Iris pigment epithelial cell (primary cell): ENCODE measurements around the gene CRK.
"Not testable (repeated sequence)": the region's sequence is repeated elsewhere in the genome, so short reads cannot be mapped to it uniquely, and the experiment has no call there.

ENCODE experiments used
- DNase-seq: peaks from one replicate; pipeline ENCODE4 v3.0.0-alpha.2; 2011; ENCODE audit warnings: low read depth

Gene CRK

DNA sequence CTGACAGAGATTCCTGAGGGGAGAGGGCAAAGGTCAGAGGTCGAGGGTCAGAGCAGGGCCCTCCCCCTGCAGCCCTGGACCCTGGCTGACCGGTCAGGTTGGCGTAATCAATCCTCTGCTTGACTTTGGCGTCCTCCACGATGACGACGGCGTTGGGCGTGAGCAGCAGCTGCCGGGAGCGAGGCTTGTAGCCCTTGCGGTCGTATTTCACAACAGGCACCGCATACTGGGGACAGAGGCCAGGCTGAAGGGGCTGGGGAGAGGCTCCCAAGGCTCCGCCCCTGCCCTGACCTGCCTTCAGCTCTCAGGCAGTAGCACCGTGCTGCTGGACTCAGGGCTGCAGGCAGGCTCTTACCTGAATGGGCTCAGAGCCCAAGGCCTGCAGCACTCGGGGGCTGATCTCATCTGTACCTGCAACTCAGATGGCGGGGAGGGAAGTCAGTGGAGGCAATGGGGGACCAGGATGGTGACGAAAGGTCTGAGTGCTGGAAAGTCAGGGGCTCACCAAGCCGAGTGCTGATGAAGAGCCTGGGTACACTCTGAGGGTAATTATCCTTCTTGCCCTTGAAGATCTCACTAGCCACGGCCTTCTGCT is 12.0 kb upstream of the CRK start:
- peak; percentile 79 for DNase-seq

DNA sequence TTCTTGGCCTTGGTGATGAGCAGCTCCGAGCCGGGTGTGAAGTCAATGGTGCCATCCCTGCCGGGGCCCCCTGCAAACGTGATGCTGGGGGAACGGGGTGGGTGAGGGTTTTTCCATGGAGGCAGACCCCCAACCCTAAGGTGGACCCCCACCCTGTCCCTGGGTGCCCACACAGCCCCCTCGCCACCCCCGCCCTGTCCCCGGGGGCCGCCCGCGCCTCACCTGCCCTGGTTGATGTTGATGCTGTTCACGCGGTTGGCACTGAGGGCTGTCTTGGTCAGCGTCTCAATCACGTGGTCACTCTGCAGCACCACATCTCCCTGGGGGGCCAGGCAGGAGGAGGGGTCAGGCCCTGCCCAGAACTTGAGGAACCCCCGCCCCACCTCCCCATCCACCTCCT is 11.2 kb upstream of the CRK start:
- no peak for DNase-seq

DNA sequence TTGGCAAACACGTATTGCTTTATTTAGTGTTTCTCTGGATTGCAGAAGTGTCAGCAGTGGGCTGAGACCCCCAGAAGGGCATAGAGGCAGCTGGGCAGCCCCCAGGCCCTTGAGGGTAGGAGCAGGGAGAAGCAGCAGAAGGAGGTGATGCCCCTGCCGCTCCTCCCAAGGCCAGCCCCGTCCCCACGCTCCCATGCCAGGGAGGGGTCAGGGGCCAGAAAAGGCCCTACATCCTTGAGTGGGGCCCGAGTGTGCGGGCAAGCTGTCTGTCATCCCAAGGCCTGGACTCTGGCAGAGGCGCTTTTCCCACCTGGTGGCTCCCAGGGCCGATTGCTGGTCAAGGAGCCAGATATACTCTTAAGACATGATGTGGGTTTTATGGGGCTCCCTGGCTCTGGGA is 8.2 kb upstream of the CRK start:
- DNase-seq = no peak

DNA sequence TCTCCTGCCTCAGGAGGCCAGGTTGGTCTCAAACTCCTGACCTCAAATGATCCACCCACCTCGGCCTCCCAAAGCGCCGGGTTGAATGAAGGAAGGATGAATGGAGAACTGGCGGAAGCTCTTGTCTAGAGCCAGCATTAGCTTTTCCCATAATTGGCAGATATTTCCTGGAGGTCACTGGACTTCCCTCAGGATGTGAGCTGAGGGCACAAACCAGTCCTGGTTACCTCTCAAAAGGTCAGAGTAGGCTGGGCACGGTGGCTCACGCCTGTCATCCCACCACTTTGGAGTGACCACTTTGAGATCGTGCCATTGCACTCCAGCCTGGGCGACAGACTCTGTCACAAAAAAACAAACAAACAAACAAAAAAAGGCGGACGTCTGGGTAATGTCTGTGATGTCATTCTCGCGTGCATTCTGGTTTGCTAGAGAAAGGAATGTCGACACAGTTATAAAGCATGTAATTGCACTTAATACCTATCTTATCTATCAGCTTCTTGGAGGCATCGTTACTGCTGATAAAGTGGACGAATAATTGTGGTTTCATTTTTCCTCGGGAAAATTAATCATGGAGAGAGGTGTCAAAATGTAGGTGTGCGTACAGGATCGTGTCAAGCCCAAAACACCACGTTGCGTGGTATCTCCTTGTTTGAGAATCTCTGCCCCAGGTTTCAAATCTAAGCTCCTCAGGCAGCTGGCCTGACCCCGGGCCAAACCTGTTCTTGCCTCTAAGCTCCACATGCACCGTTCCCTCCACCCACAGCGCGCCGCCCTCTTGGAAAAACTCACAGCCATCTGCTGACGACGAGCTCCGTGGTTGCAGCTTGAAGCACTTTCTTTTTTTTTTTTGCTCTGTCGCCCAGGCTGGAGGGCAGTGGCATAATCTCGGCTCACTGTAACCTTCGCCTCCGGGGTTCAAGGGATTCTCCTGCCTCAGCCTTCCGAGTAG is 6.4 kb upstream of the CRK start:
- no peak for DNase-seq

DNA sequence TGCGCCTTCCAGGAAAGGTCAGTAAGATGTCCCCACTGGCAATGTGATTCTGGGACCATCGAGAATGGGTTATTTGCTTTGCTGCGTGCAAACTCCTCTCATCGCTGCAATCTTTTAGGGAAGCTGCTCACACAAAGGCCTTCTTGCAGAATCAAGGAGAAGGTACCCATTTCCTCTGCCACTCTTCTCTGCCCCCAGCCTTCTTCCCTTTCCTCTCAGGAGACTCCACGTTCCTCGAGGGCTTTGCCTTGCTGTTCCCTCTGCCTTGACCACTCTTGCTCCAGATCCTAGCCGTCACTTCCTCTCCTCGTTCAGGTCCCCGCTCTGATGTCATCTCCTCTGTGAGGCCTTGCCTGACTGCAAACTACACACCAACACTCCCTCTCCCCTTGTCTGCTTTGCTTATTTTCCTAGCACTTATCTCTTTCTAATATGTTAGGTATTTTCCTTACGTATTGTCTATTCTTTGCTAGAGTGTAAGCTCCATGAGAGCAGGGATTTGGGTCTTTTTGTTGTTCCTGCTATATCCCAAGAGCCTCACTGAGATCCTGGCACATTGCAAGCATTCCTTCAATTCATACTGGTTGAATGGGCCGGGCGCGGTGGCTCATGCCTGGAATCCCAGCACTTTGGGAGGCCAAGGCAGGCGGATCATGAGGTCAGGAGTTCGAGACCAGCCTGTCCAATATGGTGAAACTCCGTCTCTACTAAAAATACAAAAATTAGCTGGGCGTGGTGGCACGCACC is 5.3 kb upstream of the CRK start:
- no peak for DNase-seq

DNA sequence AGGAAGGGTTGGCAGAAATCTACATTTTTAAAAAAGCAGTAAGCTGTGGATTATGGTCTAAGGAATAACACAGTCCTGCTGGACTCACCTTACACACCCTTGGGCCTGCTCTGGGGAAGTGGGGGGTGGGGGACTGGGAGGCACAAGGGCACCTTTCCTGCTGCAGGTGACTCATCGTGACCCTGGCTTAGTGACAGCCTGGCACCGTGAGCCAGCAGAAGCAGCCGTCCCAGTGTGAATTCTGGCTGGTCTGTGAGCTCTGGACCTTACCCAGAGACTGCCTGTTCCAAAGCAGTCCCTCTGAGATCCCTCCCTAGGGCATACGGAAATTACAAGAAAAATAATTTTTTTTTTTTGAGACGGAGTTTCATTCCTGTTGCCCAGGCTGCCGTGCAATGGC is 4.2 kb upstream of the CRK start:
- DNase-seq = no peak

DNA sequence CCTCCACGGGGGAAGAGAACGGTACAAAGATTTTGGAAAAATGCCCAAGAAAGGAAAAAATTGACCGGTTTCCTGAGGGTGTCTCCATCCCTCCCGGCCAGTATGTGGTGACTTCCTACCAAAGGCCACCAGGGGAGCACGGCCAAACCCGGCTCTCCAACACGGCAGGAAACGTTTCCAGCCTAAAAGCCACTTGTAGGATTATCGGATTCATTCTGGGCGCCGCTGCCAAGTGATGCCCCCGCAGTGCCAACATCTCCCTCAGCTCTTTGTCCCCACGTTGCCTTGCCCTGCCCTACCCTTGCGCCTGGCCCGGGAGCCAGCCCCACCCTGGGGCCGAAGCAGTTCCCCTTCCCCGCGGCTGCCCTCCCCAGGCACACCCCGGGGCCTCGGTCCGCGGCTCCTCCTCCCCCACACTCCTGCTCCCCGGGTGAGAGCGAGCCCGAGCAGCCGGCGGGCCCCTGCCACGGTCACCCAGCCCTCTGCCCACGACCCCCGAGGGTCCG is 688 bp downstream of the CRK start:
- DNase-seq = peak; percentile 68

DNA sequence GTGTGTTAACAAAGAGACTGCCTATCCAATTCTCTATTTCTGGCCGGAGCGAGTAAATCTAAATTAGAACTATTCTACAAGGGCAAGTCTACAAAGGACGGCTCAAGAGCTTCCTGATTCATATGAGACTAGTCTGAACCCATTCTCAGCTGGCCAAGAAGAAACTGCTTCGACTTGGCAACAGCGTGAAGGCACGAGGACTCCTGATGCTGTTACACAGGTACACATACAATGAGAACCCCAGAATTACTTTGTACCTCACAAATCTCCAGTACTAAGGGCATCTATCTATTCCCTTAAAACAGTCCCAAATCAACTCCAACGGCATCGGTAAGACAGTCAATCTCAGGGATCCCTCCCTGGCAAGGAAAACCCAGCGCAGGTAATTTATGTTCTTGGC is 1.5 kb downstream of the CRK start:
- no peak for DNase-seq

DNA sequence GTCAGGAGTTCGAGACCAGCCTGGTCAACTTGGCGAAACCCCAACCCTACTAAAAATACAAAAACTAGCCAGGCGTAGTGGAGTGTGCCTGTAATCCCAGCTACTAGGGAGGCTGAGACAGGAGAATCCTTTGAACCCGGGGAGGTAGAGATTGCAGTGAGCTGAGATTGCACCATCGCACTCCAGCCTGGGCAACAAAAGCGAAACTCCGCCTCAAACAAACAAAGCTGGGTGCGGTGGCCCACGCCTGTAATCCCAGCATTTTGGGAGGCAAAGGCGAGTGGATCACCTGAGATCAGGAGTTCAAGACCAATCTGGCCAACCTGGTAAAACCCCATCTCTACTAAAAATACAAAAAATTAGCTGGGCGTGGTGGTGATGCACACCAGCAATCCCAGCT is 2.3 kb downstream of the CRK start:
- not testable (repeated sequence) for DNase-seq

DNA sequence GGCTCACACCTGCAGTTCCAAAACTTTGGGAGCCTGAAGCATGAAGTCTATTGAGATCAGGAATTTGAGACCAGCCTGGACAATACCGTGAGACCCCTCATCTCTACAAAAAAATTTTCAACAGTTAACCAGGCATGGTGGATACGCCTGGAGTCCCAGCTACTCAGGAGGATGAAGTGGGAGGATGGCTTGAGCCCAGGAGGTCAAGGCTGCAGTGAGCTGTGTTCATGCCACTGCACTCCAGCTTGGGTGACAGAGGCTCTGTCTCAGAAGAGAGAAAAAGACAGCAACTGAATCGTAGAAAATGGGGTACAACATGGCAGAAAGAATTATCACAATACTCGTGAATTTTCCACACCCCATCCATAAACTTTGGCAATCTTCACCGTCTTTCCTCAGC is 3.2 kb downstream of the CRK start:
- no peak for DNase-seq

DNA sequence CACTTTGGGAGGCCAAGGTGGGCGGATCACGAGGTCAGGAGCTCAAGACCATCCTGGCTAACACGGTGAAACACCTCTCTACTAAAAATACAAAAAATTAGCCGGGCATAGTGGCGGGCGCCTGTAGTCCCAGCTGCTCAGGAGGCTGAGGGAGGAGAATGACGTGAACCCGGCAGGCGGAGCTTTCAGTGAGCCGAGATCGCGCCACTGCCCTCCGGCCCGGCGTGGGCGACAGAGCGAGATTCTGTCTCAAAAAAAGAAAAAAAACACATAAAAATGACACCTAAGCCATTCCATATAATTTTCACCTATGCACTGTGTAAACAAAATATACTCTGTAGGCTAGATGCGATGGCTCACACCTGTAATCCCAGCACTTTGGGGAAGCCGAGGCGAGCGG is 5.8 kb downstream of the CRK start:
- DNase-seq = not testable (repeated sequence)

DNA sequence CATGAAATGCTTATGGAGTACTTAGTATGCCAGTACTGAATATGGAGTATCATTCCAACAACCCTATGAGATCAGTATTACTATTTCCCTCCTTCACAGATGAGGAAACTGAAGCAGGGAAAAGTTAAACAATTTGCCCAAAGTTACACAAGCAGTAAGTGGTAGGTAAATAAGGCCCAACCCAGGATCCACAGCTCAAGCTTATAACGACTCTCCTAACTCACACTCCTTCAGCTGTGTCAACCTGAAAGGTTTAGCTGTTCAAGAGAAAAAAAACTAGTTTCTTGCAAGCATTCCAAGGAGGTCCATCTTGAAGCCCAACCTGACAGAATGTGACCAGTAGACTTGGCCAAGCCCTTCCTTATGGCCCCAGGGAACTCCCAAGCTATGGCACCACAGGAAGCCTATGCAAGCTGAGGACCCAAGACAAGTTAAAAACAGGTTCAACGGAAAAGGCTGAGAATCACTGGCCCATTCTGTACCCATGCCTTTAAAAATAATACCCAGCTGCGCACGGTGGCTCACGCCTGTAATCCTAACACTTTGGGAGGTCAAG is 6.5 kb downstream of the CRK start:
- DNase-seq = no peak

DNA sequence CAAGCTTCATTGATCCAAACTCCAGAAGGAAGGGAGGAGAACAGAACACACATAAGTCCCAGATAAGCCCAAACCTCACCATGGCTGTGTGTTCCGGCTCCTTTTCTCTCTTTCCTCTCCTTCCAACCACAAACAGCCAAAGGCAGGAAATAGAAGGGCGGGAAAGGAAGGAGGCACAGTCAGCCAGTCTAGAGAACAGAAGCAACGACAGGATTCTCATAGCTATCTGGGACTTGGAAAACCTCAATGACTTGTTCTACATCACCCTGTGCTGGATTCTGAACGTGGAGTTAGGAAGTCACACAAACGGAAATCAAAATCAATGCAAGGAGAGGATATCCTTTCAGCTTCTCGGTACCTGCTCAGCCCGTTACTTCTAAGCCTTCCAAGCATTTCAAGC is 9.0 kb downstream of the CRK start:
- no peak for DNase-seq

DNA sequence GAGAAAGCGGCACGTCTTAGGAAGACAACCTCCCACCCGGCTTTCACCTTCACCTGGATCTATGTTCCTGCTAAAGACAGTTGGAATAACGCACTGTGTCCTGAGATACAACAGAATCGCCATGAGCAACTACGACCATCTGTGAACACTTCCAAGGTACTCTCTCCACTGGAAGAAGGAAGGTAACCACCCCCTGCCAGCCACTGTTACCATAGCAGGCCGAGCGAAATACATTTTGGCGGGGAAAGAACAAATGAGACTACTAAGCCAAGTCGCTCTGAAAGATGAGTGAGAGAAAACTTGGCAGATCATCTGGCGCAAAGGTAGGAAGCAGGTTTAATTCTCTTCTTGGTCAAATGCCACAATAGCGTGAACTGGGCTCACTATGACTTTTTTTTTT is 9.8 kb downstream of the CRK start:
- no peak for DNase-seq

DNA sequence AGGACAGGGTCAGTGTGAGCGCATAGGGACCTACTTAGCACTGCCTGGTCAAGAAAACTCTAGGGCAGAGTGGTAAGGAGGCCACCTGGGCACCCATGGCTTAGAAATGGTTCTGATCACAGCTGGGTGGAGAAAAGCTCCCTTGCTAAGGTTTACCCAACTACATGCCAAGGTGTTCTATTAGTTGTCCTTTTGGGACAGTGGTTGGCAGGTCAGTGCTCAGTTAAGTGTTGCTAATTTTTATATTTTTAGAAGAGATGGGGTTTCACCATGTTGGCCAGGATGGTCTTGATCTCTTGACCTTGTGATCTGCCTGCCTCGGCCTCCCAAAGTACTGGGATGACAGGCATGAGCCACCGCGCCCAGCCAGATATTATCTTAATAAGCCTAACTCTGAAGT is 10.3 kb downstream of the CRK start:
- not testable (repeated sequence) for DNase-seq

DNA sequence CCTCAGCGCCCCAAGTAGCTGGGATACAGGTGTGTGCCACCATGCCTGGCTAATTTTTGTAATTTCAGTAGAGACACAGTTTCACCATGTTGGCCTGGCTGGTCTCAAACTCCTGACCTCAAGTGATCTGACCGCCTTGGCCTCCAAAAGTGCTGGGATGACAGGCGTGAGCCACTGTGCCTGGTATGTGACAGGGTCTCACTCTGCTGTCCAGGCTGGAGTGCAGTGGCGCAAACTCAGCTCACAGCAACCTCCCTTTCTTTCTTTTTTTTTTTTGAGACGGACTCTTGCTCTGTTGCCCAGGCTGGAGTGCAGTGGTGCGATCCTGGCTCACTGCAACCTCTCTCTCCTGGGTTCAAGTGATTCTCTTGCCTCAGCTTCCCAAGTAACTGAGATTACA is 13.3 kb downstream of the CRK start:
- DNase-seq = not testable (repeated sequence)

DNA sequence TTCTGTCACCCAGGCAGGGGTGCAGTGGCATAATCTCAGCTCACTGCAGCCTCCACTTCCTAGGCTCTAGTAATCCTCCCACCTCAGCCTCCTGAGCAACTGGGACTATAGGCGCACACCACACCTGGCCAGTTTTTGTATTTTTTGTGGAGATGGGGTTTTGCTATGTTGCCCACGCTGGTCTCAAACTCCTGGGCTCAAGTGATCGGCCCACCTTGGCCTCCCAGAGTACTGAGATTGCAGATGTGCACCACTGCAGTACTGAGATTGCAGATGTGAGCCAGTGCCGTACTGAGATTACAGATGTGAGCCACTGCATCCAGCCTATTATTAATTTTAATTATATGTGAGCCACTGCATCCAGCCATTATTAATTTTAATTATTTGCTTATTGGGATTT is 13.8 kb downstream of the CRK start:
- DNase-seq = no peak

DNA sequence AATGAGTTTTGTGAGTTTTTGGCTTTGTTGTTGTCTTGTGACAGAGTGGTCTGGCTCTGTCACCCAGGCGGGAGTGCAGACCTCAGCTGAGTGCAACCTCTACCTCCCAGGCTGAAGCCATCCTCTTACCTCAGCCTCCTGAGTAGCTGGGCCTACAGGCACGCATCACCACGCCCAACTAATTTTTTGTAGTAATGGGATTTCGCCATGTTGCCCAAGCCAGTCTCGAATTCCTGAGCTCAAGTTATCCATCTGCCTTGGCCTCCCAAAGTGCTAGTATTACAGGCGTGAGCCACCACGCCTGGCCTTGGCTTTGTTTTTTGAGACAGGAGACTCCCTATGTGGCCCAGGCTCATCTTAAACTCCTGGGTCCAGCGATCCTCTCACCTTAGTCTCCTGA is 15.1 kb downstream of the CRK start:
- no peak for DNase-seq

DNA sequence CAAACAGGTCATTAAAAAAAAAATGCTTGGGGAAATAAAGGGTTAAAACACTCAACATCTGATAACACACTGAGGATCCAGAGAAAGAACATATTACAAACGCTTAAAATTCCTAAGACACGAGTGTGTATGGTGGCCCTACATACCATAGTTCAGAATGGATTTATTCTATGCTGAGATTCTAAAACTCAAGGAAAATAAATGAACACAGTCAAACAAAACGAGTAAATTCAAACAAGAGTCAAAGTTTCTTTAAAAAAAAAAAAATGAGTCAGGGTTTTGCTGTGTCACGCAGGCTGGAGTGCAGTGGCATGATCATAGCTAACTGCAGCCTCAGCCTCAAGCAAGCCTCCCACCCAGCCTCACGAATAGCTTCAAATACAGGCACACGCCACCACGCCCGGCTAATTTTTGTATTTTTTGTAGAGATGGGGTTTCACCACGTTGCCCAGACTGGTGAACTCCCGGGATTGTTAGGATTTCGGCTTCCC is 17.4 kb downstream of the CRK start:
- DNase-seq = peak; percentile 82

DNA sequence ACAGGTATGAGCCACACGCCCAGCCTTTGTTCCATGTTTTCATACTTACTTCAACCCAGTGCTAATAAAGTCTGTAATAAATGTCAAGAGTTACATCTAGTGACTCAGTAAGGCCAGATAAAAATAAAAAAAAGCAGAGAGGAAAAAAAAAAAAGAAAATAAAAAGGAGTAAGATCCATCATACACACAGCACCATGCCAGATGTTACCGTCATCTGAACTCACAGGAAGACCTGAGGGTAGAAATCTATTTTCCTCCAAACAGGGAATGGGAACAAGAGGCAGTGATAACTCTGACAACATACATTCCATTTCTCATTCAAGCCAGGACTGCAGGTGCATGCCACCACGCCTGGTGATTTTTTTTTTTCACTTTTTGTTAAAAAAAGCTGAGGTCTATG is 20.7 kb downstream of the CRK start:
- DNase-seq = no peak

DNA sequence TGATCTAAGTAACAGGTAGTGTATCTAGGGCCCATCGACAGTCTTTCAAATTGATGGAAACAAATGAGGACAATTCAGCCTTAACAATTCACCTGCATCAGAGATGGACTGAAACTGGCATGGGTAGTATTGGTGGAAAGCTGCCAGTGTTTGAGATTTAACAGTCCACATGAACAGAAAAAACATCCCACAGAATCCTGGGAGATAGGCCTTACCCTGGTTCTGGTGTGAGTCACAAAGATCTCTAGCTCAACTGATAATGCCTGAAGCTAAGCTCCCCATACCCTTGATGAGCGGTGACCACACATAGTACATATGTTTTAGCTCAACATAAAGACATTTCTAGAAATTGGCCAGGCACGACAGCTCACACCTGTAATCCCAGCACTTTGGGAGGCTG is 21.9 kb downstream of the CRK start:
- DNase-seq = peak; percentile 70

DNA sequence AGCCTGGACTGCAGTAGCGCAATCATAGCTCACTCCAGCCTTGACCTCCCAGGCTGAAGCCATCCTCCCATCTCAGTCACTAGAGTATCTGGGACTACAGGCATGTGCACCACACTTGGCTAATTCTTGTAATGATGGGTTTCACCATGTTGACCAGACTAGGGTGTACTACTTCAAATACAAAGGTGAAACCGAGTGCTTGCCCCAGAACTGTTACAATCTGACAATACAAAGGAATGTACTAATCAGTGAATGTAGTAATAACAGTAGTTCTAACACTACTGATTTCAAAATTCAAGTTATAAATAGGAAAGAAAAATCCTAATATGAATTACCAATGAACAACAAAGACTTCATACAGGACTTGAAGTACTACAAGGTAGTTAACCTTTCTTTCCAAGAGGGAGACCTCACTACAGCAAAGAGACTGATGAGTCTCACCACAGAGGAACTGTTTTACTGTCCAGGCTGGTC is 24.4 kb downstream of the CRK start:
- DNase-seq = no peak
